Peyer's patch (tissue), 4 donors: ENCODE measurements around the gene PEX5L. TPM values are rescaled to one million over a fixed set of nuclear protein-coding genes. Genes with fewer than 3 reads are reported as not detected.

Source experiments
- DNase-seq, 3 donors: peaks; one replicate each; pipeline ENCODE4 v3.0.0-alpha.2; 2017 to 2019
- H3K27ac ChIP-seq, 4 donors: fragments of 200-600 bp; sonication (generic); one replicate each; pipeline ENCODE4 v1.5.1; 2016 to 2019
- H3K27me3 ChIP-seq, 2 donors: fragments of 200-600 bp; sonication (generic); one replicate each; pipeline ENCODE4 v1.5.1; 2019
- H3K36me3 ChIP-seq, 3 donors: fragments of 200-600 bp; sonication (generic); one replicate each; pipeline ENCODE4 v1.5.1; 2016 to 2019
- H3K4me1 ChIP-seq, 4 donors: fragments of 200-600 bp; sonication (generic); one replicate each; pipeline ENCODE4 v1.5.1; 2016 to 2019
- H3K4me3 ChIP-seq, 4 donors: fragments of 200-600 bp; sonication (generic); 1 replicate in 3 of 4; 2 replicates in 1 of 4; pipeline ENCODE4 v1.5.1; 2016 to 2019; ENCODE audit warnings: mild to moderate bottlenecking in 1 of 4
- H3K9me3 ChIP-seq, 4 donors: fragments of 200-600 bp; sonication (generic); one replicate each; pipeline ENCODE4 v1.5.1; 2016 to 2019; ENCODE audit warnings: mild to moderate bottlenecking in 1 of 4
- CTCF ChIP-seq, 6 experiments: fragments of 450-650 bp in 4 of 6; fragments of 200-600 bp in 2 of 6; sonication (generic) in 1 of 6; IDR thresholded peaks; one replicate each; pipeline ENCODE4 v1.5.1; 2017 to 2019; ENCODE audit warnings: antibody characterized with exemption in 6 of 6, mild to moderate bottlenecking in 3 of 6, moderate library complexity in 1 of 6
- POLR2A ChIP-seq, 2 donors: fragments of 450-650 bp; IDR thresholded peaks; one replicate each; pipeline ENCODE4 v1.5.1; 2017; ENCODE audit warnings: antibody characterized with exemption in 2 of 2, mild to moderate bottlenecking in 2 of 2, moderate library complexity in 2 of 2
- total RNA-seq, 4 donors: library from RNA; depleted of rRNA; stranded (reverse); fragments of >200 nt; gene quantifications; one replicate each; pipeline ENCODE4 v1.1.0, GENCODE V29; 2016

Gene PEX5L
- total RNA-seq, 4 donors from 2014 or later = not detected

GRCh38 chr3:179961071-179961702 lies 75.5 kb downstream of the PEX5L start:
- H3K27me3 ChIP-seq = no peaks in the 10 kb centered on the region
- no peak overlapping the region for H3K27ac ChIP-seq
- TF ChIP-seq POLR2A (IDR thresholded peaks at IDR 0.05) = no peak
- no peak for TF ChIP-seq CTCF (IDR thresholded peaks at IDR 0.05)
- no peak overlapping the region for H3K4me3 ChIP-seq
- no peaks in the 10 kb centered on the region for H3K4me1 ChIP-seq
- H3K9me3 ChIP-seq = no peaks in the 10 kb centered on the region
- H3K36me3 ChIP-seq = no peaks in the 10 kb centered on the region
- no peak for DNase-seq

DNA sequence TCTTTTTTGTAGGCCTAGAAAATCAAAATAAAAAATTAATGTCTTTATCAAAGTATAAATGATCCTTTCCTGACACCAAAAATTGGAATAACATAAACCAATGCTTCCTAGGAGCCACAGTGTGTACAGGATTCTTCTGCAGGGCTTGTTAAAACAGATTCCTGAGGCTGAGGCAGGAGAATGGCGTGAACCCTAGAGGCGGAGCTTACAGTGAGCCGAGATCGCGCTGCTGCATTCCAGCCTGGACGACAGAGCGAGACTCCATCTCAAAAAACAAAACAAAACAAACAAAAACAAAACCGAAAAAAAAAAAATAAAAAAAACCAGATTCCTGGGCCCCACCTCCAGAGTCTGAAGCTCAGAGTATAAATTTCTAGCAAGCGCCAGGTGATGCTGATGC lies 78.0 kb downstream of the PEX5L start:
- no peaks in the 10 kb centered on the region for H3K4me1 ChIP-seq
- H3K4me3 ChIP-seq = no peak overlapping the region
- no peak for TF ChIP-seq CTCF (IDR thresholded peaks at IDR 0.05)
- H3K27me3 ChIP-seq = no peaks in the 10 kb centered on the region
- no peaks in the 10 kb centered on the region for H3K36me3 ChIP-seq
- H3K27ac ChIP-seq = no peak overlapping the region
- H3K9me3 ChIP-seq = no peaks in the 10 kb centered on the region
- DNase-seq = no peak

DNA sequence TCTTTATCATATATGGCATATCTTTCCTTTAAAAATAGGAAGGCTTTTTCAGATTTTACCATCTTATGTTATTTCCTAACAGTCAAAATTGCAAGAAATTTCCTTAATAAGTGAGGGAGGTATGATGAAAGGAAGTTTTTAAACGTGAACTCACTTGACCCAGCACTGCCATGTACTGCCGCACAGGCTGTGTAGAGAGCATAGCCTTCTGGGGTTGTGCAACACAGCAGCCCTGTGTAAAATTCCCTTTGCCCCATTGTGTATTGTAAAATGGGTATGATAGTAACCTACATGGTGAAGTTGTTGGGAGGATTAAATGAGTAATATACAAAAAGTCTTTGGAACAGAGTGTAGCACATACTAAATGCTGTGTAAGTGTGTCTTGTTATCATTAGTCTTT lies 78.6 kb downstream of the PEX5L start:
- Histone ChIP-seq H3K27me3 (no peaks in the 10 kb centered on the region), H3K27ac (no peak overlapping the region), H3K4me1 (no peaks in the 10 kb centered on the region), H3K36me3 (no peaks in the 10 kb centered on the region), H3K4me3 (no peak overlapping the region), H3K9me3 (no peaks in the 10 kb centered on the region)
- no peak for TF ChIP-seq CTCF (IDR thresholded peaks at IDR 0.05)
- no peak for TF ChIP-seq POLR2A (IDR thresholded peaks at IDR 0.05)
- no peak for DNase-seq

GRCh38 chr3:179957264-179957845 lies 79.4 kb downstream of the PEX5L start:
- no peak for TF ChIP-seq CTCF (IDR thresholded peaks at IDR 0.05)
- TF ChIP-seq POLR2A (IDR thresholded peaks at IDR 0.05) = no peak
- Histone ChIP-seq H3K27ac (no peak overlapping the region), H3K36me3 (no peaks in the 10 kb centered on the region), H3K9me3 (no peaks in the 10 kb centered on the region), H3K27me3 (no peaks in the 10 kb centered on the region), H3K4me3 (no peak overlapping the region), H3K4me1 (no peaks in the 10 kb centered on the region)
- DNase-seq = no peak

GRCh38 chr3:179956416-179956830 lies 80.3 kb downstream of the PEX5L start:
- DNase-seq = no peak
- no peak overlapping the region for H3K4me3 ChIP-seq
- H3K27me3 ChIP-seq = no peaks in the 10 kb centered on the region
- no peaks in the 10 kb centered on the region for H3K9me3 ChIP-seq
- TF ChIP-seq CTCF (IDR thresholded peaks at IDR 0.05) = no peak
- no peak for TF ChIP-seq POLR2A (IDR thresholded peaks at IDR 0.05)
- H3K27ac ChIP-seq = no peak overlapping the region
- H3K4me1 ChIP-seq = no peaks in the 10 kb centered on the region
- H3K36me3 ChIP-seq = no peaks in the 10 kb centered on the region
